ENCODE results near the gene RNF19B. TPM values are rescaled to one million over a fixed set of nuclear protein-coding genes. Genes with fewer than 3 reads are reported as not detected.
"Not testable (repeated sequence)": the region's sequence is repeated elsewhere in the genome, so short reads cannot be mapped to it uniquely, and the experiment has no call there.

The RNF19B gene
- total RNA-seq, 1 donor from 2014 or later = 24.6 TPM

GRCh38 chr1:32915766-32916706 lies 48.6 kb downstream of the RNF19B start:
- Histone ChIP-seq H3K9me3 (no peaks in the 10 kb centered on the region), H3K4me1 (no peaks in the 10 kb centered on the region), H3K4me3 (no peak overlapping the region), H3K36me3 (no peaks in the 10 kb centered on the region), H3K27ac (no peak overlapping the region), H3K27me3 (no peaks in the 10 kb centered on the region)
- DNase-seq (ENCODE audit: extremely low spot score in 2 of 2) = no peak
- intact Hi-C loops (cut with DNase I) = no loop called here
- TF ChIP-seq CTCF (IDR thresholded peaks at IDR 0.05) (no peak), POLR2AphosphoS5 (IDR thresholded peaks at IDR 0.05; ENCODE audit: insufficient read depth in 1 of 2, low read depth in 1 of 2) (no peak), POLR2A (IDR thresholded peaks at IDR 0.05) (no peak)

GRCh38 chr1:32910319-32910718 lies 54.3 kb downstream of the RNF19B start:
- H3K4me1 ChIP-seq = no peaks in the 10 kb centered on the region
- no peaks in the 10 kb centered on the region for H3K36me3 ChIP-seq
- no peak for TF ChIP-seq POLR2A (IDR thresholded peaks at IDR 0.05)
- TF ChIP-seq POLR2AphosphoS5 (IDR thresholded peaks at IDR 0.05; ENCODE audit: insufficient read depth in 1 of 2, low read depth in 1 of 2) = no peak
- TF ChIP-seq CTCF (IDR thresholded peaks at IDR 0.05) = no peak
- no peaks in the 10 kb centered on the region for H3K27me3 ChIP-seq
- DNase-seq (ENCODE audit: extremely low spot score in 2 of 2) = no peak
- intact Hi-C loops (cut with DNase I) = no loop called here
- H3K9me3 ChIP-seq = no peaks in the 10 kb centered on the region
- H3K4me3 ChIP-seq = no peak overlapping the region
- H3K27ac ChIP-seq = no peak overlapping the region

- Histone ChIP-seq H3K9me3 (no peaks in the 10 kb centered on the region), H3K27ac (no peak overlapping the region), H3K36me3 (no peaks in the 10 kb centered on the region), H3K4me1 (no peaks in the 10 kb centered on the region), H3K27me3 (no peaks in the 10 kb centered on the region), H3K4me3 (no peak overlapping the region)
- intact Hi-C loops (cut with DNase I) = loop anchor here (5.0 kb wide), 1 partner anchor 920 kb away; no protein-coding TSS in a partner anchor
- TF ChIP-seq CTCF (IDR thresholded peaks at IDR 0.05) (no peak), POLR2A (IDR thresholded peaks at IDR 0.05) (no peak), POLR2AphosphoS5 (IDR thresholded peaks at IDR 0.05; ENCODE audit: insufficient read depth in 1 of 2, low read depth in 1 of 2) (no peak)
- no peak for DNase-seq (ENCODE audit: extremely low spot score in 2 of 2)
Measured at GRCh38 chr1:32907435-32907834, 57.2 kb downstream of the RNF19B start.

- Histone ChIP-seq H3K4me3 (no peak overlapping the region), H3K9me3 (no peaks in the 10 kb centered on the region), H3K36me3 (no peaks in the 10 kb centered on the region), H3K27ac (no peak overlapping the region), H3K27me3 (no peaks in the 10 kb centered on the region), H3K4me1 (peaks cover 2% of the 10 kb centered on the region)
- intact Hi-C loops (cut with DNase I) = loop anchor here (5.0 kb wide), 1 partner anchor 921 kb away; no protein-coding TSS in a partner anchor
- no peak for DNase-seq (ENCODE audit: extremely low spot score in 2 of 2)
- TF ChIP-seq CTCF (IDR thresholded peaks at IDR 0.05) = no peak
- no peak for TF ChIP-seq POLR2AphosphoS5 (IDR thresholded peaks at IDR 0.05; ENCODE audit: insufficient read depth in 1 of 2, low read depth in 1 of 2)
- no peak for TF ChIP-seq POLR2A (IDR thresholded peaks at IDR 0.05)
Measured at GRCh38 chr1:32906654-32907053, 58.0 kb downstream of the RNF19B start.

- not testable (repeated sequence) for H3K9me3 ChIP-seq; H3K27me3 ChIP-seq; H3K36me3 ChIP-seq; H3K4me1 ChIP-seq; H3K27ac ChIP-seq; DNase-seq (ENCODE audit: extremely low spot score in 2 of 2); H3K4me3 ChIP-seq
- intact Hi-C loops (cut with DNase I) = loop anchor here (5.0 kb wide), 1 partner anchor 922 kb away; no protein-coding TSS in a partner anchor
Measured at GRCh38 chr1:32905588-32905987, 59.0 kb downstream of the RNF19B start.

Measured in vagina (tissue), 2 donors.